RWPE2 (cell line): ENCODE results near the gene FAM3C.
A peak's percentile ranks its signal among the peaks of the same experiment; 100 is the strongest.

Experiments
- ATAC-seq: fragments of 200-7000 bp; cut with Tn5 transposase; 3 replicates; pipeline ENCODE4 v1.9.1; 2021; ENCODE audit warnings: low read depth
- DNase-seq: peaks from one replicate; pipeline ENCODE4 v3.0.0-alpha.2; 2020; ENCODE audit warnings: low spot score
- H3K27ac ChIP-seq: fragments of 450-650 bp; 2 replicates; pipeline ENCODE4 v1.5.1; 2017; ENCODE audit warnings: mild to moderate bottlenecking; ENCODE audit not compliant: poor library complexity, severe bottlenecking
- H3K27me3 ChIP-seq: fragments of 250-450 bp; sonication (Bioruptor Pico); 2 replicates; pipeline ENCODE4 v1.5.1; 2021; ENCODE audit warnings: mild to moderate bottlenecking, moderate library complexity; ENCODE audit not compliant: insufficient read depth, poor library complexity, severe bottlenecking
- H3K36me3 ChIP-seq: fragments of 250-450 bp; sonication (Bioruptor Pico); 2 replicates; pipeline ENCODE4 v1.5.1; 2020; ENCODE audit warnings: low read depth, mild to moderate bottlenecking, moderate library complexity
- H3K4me1 ChIP-seq: fragments of 250-450 bp; sonication (Bioruptor Pico); 2 replicates; pipeline ENCODE4 v1.5.1; 2021; ENCODE audit warnings: mild to moderate bottlenecking, moderate library complexity; ENCODE audit not compliant: insufficient read depth, poor library complexity, severe bottlenecking
- H3K4me3 ChIP-seq: fragments of 250-450 bp; sonication (Bioruptor Pico); 2 replicates; pipeline ENCODE4 v1.5.1; 2021; ENCODE audit warnings: mild to moderate bottlenecking, moderate library complexity; ENCODE audit not compliant: severe bottlenecking
- H3K9me3 ChIP-seq: fragments of 250-450 bp; sonication (Bioruptor Pico); 2 replicates; pipeline ENCODE4 v1.5.1; 2021; ENCODE audit warnings: mild to moderate bottlenecking, moderate library complexity; ENCODE audit not compliant: severe bottlenecking
- TF ChIP-seq, protein P1 (sequence below): fragments of 450-650 bp; IDR thresholded peaks from one replicate; pipeline ENCODE4 v1.5.1; 2017; ENCODE audit warnings: mild to moderate bottlenecking, moderate library complexity; ENCODE audit not compliant: poor library complexity, severe bottlenecking

The FAM3C gene

DNA sequence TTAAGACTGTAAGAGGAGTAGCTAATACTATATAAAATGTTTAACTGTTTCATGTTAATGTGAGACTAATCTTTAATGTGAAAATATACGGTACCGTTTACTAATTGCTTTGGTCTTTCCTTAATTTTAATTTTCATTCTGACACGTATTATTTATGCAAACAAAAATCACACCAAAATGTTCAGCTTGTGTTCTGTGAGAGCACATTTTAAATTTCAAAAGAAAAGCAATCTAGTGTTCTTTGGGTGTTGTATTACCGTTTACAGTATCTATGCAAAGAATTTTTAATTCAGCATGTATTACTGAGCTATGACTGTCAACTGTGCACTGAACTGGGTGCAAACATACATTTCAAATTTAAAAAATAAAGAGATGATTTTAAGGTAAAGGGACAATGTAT lies 65.1 kb downstream of the FAM3C start:
- TF ChIP-seq, protein P1, sequence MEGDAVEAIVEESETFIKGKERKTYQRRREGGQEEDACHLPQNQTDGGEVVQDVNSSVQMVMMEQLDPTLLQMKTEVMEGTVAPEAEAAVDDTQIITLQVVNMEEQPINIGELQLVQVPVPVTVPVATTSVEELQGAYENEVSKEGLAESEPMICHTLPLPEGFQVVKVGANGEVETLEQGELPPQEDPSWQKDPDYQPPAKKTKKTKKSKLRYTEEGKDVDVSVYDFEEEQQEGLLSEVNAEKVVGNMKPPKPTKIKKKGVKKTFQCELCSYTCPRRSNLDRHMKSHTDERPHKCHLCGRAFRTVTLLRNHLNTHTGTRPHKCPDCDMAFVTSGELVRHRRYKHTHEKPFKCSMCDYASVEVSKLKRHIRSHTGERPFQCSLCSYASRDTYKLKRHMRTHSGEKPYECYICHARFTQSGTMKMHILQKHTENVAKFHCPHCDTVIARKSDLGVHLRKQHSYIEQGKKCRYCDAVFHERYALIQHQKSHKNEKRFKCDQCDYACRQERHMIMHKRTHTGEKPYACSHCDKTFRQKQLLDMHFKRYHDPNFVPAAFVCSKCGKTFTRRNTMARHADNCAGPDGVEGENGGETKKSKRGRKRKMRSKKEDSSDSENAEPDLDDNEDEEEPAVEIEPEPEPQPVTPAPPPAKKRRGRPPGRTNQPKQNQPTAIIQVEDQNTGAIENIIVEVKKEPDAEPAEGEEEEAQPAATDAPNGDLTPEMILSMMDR = no peak
- no peaks in the 10 kb centered on the region for H3K36me3 ChIP-seq
- ATAC-seq (no peak), DNase-seq (no peak)
- H3K27me3 ChIP-seq = peaks cover 68% of the 10 kb centered on the region
- no peaks in the 10 kb centered on the region for H3K4me1 ChIP-seq
- H3K9me3 ChIP-seq = no peaks in the 10 kb centered on the region
- no peak overlapping the region for H3K4me3 ChIP-seq
- no peak overlapping the region for H3K27ac ChIP-seq

DNA sequence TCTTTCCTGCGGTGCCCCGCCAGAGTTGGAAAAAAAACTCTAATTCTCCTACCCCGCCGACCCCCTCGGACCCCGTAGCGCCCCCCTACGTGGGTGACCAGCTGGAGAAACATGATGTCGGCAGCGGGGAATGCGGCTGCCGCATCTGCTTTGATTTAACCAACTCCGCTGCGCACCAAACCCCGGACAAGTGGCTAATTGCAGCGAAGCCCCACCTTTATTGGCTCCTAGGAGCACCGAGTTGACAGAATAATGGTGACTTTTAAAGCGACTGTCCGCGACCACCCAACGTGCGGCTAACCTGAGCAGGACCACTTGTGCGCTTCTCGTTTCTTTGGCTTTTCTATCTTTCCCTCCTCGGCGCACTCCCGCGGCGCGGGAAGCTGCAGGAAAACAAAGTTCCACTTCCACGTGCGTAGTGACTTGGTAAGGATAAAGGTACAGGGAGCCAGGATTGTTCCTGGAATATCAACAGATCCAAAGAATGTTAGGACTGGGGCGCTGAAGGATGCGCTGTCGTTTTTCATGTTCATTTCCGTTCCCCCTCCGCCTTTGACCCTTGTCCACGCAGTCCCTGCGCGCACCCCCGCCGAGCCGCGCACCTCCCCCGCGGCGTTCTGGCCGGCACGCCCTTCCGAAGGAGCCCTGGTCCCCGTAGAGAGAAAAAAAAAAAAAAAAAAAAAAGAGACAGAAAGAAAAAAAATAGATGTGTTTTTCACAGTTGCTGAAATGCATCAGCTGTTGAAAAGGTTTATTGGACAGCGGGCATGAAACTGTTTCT lies 65.9 kb downstream of the FAM3C start:
- peak; percentile 28; the same call in 2 of the 3 replicates for ATAC-seq
- no peak overlapping the region for H3K27ac ChIP-seq

DNA sequence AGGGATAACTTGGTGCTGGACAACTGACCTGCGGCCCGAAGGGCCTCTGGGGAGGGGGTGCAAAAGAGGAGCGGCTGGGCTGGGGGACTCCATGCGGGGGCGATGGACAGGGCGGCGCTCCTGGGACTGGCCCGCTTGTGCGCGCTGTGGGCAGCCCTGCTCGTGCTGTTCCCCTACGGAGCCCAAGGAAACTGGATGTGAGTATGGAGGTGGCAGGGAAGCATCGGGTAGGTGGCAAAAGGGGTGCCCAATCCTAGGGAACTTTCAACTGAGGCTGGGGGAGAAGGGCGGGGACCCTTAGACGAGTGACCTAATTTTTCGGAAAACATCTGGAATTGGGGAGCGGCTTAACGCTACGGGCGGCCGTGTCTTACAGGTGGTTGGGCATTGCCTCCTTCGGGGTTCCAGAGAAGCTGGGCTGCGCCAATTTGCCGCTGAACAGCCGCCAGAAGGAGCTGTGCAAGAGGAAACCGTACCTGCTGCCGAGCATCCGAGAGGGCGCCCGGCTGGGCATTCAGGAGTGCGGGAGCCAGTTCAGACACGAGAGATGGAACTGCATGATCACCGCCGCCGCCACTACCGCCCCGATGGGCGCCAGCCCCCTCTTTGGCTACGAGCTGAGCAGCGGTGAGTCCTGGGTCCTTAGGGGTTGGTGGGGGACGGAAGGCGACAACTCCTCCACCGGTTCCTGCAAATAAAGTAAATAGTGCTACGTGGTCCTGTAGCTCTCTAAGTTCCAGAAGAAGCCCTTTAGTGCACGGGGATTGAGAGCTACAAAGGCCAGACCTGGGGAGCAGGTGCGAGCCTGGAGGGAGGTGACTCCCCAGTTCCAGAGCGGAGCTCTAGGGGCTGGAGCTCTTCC lies 66.7 kb downstream of the FAM3C start:
- TF ChIP-seq, protein P1 = peak; percentile 15
- Histone ChIP-seq H3K9me3 (no peaks in the 10 kb centered on the region), H3K4me1 (no peaks in the 10 kb centered on the region), H3K4me3 (peak overlapping the region; percentile 15), H3K36me3 (no peaks in the 10 kb centered on the region), H3K27ac (no peak overlapping the region), H3K27me3 (peaks cover 64% of the 10 kb centered on the region)
- peak; percentile 85 for ATAC-seq
- peak; percentile 54 for DNase-seq

More for the DNA sequence above, 65.9 kb downstream of the FAM3C start:
- H3K4me3 ChIP-seq = peak overlapping the region; percentile 15
- no peaks in the 10 kb centered on the region for H3K4me1 ChIP-seq
- TF ChIP-seq, protein P1 = peak; percentile 2
- H3K27me3 ChIP-seq = peaks cover 68% of the 10 kb centered on the region
- no peak for DNase-seq
- no peaks in the 10 kb centered on the region for H3K9me3 ChIP-seq
- no peaks in the 10 kb centered on the region for H3K36me3 ChIP-seq

DNA sequence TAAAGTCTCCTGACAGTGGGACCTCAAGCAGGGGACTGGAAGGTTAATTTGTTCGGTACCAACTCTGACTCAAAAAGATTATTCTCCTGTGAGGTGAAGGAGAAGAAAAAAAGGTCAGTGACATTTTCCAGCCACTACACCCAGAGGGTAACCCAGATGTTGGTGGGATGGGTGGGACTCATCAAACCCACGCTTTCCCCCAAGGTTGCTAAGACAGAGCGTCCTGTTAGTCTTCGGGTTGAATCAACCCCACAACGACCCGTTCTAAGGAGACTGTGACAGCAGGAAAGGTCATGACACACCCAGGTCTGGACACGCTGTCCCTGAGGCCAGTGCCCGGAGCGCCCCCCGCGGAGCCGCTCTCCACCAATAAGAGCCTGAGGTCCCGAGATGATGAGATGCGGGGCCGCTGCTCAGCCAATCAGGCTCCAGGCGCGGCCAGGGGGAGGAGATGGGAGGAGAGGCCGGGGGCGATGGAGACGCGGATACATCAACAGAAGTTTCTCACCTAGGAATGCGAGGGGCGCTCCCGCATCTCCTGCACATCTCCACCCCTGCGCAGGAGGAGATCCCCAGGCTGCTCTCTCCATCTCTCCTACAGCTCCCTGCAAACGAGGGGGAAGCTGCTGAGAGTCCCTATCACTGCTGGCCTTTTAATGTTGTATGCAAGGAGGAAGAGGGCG lies 67.5 kb downstream of the FAM3C start, which contains the start of gene WNT16:
TSS of gene WNT16 (plus strand) at position 493 of the 683 bp plus-strand sequence. CDS start 293 bp downstream, outside the sequence.
- Histone ChIP-seq H3K27me3 (peaks cover 57% of the 10 kb centered on the region), H3K27ac (no peak within 1 kb of the TSS), H3K36me3 (no peaks in the 10 kb centered on the region), H3K4me3 (peak within 1 kb of the TSS; percentile 15), H3K4me1 (no peaks in the 10 kb centered on the region), H3K9me3 (no peaks in the 10 kb centered on the region)
- ATAC-seq (no peak), DNase-seq (no peak)
- TF ChIP-seq, protein P1 = no peak
